Activated CD8-positive, alpha-beta memory T cell treated with anti-CD3 and anti-CD28 coated beads for 48 hours (primary cell): ENCODE measurements around the gene TLR9.
A peak's percentile ranks its signal among the peaks of the same experiment; 100 is the strongest.

Experiments
- DNase-seq, 3 experiments: peaks; one replicate each; pipeline ENCODE4 v3.0.0-alpha.2; 2020; ENCODE audit warnings: low read depth in 2 of 3, low spot score in 2 of 3

The TLR9 gene

DNA sequence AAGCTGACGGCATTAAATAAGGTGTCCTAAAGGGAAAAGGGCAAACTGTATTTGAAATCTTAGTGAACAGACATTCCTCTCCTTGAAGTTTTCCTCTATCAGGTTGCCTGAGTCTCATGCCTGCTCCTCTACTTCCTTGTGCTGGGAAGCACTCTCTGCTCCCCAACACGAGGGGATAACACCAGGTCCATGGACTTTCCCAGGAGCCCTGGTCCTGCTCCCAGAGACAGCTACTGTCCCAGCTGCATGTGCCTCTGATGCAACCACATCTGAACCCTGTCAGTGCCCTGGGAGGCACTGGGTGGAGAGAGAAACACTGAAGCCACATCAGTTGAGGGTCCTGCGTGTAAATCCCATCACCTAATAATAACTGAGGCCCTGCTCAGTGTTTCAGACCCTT lies 7.4 kb downstream of the TLR9 start:
- DNase-seq: no peak

DNA sequence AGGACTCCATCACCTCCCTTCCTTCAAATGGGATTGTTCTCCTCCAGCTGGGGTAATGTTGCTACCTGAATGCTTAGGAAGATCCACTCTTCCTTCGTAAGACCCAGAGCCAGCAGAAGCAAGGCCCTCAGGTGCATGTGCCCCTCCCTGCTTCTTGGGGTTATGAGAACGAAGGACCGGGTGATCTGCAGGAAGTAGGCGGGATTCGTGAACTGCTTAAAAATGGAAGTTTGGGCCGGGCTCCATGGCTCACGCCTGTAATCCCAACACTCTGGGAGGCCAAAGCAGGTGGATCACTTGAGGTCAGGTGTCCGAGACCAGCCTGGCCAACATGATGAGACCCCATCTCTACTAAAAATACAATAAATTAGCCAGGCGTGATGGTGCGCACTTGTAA lies 8.0 kb downstream of the TLR9 start:
- no peak for DNase-seq

DNA sequence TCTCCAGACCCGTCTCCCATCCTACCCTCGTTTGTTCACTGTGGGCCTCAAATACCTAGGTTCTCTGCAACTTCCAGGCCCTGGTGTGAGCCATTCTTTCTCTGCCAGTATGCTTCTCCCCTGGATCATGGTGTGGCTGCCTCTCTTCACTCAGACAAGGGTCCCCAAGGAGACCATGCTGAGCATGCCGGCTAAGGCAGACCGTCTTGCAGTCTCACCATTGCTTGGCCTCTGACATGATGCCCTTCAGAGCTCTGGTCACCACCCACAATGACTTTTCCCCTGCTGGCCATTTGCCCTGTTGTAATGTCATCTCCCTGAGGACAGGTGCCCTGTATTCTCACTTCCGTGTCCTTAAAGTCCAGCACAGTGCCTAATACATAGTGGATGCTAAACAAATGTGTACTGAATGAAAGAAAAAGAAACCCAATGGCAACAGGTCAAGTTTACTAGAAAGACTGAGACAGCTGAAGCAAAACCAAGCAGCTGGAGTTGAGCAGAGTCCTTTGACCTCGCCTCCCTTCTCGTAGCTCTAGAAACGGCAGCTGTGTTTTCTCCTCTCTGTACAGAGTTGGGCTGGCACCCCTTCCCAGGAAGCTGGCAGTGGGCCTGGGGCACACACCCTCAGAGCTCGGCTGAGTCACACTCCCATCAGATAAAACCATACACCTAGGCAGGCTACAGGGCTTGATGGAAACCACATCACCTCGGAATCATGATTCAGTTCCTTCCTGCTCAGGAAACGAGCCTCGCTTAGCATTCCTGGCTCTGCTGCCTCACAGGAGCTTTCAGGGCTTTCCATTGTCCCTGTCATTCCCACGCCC lies 8.6 kb downstream of the TLR9 start:
- DNase-seq: no peak

GRCh38 chr3:52215351-52215750 lies 10.1 kb downstream of the TLR9 start:
- no peak for DNase-seq

DNA sequence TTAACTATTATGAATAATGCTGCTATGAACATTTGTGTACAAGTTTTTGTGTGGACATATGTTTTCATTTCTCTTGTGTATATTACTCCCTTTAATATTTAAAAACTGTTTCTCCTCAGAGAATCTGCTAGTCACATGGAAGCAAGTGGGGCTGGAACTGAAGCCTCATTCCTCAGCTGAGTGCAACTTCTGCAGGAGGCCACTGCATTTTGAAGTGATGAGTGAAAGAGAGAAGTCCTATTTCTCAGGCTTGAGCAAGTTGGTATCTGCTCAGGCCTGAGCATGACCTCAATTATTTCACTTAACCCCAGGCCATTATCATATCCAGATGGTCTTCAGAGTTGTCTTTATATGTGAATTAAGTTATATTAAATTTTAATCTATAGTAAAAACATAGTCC lies 11.5 kb downstream of the TLR9 start:
- DNase-seq: no peak

DNA sequence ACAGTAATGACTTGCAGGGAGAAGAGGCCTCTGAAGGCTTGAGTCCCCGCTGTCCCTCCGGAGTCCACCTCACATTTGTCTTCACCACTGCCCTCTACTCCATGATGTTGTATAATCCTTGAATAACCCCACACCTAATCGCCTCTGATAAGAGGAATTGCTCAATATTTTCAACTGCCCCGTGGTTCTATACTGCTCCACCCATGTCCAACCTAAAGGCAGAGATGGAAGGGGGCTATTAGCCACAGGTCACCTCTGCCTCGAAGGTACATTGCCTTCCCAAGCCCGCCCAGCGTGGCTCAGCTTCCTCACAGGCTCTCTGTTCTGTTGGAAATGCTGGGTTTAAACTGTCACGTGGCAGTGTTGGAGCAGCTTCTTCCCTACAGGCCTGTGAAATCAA lies 12.4 kb downstream of the TLR9 start:
- no peak for DNase-seq

- no peak for DNase-seq
Observed at GRCh38 chr3:52211268-52211891, 14.1 kb downstream of the TLR9 start.

GRCh38 chr3:52210550-52211046 lies 14.8 kb downstream of the TLR9 start:
- no peak for DNase-seq

DNA sequence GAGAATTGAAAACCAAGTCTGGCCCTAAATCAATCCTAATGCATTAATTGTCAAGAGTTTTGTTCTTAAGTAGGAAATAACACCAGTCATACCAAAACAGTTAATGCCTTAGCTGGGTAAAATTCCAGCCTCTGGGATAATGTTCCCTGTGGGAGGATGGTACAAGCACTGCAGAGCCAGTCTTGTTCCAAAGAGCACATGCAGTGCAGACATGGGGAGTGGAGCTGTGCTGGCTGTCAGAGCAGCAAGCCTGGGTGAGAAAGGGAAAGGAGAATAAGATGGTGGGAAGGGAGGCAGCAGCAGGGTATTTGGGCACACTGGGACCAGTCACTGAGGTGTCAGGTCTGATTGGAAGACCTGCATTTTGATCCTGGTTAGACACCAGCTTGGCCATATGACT lies 15.4 kb downstream of the TLR9 start:
- DNase-seq: no peak

DNA sequence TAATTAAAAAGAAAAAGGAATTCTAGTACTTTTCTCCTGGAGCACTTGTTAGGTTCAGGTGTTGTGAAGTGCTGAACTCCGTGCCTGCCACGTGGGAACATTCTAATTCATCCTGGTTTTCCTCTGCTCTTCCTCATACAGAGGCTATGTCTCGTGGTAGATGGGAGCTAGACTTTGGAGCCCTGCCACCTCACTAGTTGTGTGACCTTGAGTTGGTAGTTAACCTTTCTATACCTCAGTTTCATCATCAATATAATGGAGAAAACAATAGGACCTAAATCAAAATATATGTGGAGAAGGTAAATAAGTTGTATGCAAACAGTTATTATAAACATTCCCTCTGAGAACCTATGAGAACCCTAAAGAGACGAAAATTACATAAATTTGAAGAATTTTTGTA lies 16.9 kb downstream of the TLR9 start:
- DNase-seq: no peak

- DNase-seq: no peak
Observed at GRCh38 chr3:52205727-52206372, 19.6 kb downstream of the TLR9 start.

DNA sequence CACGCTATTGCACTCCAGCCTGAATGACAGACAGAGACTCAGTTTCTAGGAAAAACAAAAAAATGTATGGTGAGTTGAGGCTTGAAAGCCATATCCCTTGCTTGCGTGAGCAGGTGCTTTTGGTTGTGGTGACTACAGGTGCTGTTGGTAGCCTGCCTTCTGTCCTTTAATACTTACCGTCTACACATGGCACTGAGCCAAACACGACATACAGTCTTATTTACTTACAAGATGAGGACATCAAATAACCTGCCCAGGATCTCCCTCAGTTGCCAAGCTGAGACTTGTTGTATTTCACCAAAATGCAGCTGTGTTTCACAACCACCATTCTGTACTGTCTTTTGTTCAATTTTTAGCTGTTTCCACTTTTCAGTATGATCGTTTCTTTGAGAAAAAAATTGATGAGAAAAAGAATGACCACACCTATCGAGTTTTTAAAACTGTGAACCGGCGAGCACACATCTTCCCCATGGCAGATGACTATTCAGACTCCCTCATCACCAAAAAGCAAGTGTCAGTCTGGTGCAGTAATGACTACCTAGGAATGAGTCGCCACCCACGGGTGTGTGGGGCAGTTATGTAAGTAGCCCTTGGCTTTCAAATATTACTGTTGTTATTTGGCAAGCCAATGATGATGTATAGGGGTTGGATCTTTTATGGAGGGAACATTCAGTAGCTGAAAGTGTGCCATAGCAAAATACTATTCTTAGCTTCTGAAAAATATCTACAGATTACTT lies 20.9 kb downstream of the TLR9 start:
- no peak for DNase-seq

GRCh38 chr3:52203701-52204100 lies 21.7 kb downstream of the TLR9 start:
- DNase-seq: no peak

DNA sequence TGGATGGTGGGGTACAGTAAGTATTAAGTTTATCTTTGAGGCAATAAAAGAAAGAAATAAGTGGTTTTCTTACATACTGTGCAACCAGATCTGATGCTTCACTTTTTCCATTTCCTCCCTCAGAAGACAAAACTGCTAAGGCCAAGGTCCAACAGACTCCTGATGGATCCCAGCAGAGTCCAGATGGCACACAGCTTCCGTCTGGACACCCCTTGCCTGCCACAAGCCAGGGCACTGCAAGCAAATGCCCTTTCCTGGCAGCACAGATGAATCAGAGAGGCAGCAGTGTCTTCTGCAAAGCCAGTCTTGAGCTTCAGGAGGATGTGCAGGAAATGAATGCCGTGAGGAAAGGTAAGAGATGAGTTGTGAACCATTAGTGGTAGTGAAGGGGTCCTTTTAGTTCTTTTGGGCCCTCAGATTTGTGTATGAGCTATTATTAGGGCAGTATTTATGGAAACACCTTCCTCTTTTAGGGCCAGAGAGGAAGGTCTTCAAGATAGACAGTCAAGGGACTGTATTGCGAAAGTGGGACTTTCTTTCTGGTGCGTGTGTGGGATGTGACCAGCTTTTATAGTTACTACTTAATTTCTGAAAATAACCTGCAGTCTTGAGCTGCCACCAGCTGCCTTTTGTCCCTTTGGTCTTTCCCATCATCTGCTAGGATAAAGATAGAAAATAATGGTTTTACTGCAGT lies 22.9 kb downstream of the TLR9 start:
- no peak for DNase-seq

- no peak for DNase-seq
Observed at GRCh38 chr3:52200981-52201679, 24.3 kb downstream of the TLR9 start.

DNA sequence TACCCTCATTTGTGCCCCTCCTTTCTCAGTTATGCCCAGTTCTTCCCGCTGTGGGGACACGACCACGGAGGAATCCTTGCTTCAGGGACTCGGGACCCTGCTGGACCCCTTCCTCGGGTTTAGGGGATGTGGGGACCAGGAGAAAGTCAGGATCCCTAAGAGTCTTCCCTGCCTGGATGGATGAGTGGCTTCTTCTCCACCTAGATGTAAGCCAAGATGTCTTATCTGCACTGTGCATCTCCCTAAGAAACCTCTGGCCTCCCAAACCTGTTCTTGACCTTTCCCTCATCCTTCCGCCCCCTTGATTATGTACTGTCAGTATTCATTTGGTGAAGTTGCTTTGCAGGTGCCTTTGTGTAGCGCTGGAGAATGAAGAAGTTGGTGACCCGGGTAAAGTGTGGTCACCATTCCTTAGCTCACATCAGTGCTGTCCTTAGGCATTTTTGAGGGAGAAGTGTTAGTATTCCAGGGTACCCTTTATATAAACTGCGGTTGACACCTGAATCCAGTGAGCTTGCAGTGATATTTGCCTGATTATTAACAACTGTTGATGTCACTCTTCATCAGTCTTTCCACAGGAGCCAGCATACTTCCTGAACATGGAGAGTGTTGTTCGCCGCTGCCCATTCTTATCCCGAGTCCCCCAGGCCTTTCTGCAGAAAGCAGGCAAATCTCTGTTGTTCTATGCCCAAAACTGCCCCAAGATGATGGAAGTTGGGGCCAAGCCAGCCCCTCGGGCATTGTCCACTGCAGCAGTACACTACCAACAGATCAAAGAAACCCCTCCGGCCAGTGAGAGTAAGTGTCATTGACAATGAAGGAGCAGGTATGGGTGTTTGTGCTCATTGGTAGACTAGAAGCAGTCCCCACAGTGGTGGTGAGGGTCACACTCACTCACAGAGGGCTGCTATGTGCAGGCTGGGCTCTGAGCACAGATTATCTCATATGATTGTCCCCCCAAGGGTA lies 26.5 kb downstream of the TLR9 start:
- DNase-seq: no peak

DNA sequence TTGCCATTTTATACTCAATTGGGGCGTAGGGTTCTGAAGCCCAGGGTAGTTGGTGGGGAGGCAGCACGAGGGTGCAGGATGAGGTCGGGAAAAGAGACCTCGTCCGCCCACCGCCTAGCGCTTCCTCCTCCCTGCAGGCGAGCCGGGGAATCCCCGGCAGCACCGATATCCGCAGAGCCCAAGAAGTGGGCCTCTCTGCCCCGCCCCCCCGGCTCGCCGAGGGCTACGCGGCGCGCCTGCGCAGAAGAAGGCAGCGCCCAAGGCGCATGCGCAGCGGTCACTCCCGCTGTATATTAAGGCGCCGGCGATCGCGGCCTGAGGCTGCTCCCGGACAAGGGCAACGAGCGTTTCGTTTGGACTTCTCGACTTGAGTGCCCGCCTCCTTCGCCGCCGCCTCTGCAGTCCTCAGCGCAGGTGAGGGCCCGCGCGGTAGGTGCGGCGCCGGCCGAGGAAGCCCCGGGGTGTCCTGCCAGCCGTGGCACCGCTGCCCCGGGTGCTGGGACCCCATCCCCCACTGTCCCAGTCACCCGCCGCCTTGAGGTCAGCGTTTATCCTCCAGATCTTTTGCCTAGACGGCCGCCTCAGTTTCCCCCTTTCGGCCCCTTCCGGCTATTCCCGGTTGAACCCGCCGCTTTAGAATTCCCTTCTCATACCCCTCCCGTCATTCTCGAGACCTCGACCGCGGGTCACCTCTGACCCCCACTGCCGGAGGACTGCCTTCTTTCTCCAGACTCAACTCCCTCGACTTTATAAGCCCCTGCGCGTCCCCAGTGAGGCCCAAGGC lies 27.4 kb downstream of the TLR9 start, which contains the start of gene ALAS1:
Gene ALAS1, plus strand, starts transcription at position 319 of the 784 bp plus-strand sequence. CDS start 1,082 bp downstream, outside the sequence.
- peak; percentile 88 to 95 (median 93) for DNase-seq

DNA sequence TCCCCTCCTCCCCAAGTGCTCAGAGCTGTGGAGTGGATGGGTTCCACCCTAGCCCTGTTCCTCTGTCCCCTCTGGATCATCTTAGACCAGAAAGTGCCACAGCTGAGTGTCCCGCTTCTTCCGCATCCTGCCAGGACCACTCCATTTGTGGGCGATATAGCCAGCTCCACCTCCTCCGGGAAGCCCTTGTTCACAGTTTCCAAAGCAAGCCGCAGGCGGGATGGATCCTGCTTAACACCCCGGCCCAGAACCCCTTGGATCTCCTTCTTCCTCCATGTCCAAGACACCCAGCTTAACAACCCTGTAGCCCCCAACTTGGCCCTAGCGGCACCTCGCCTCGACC lies 28.0 kb downstream of the TLR9 start:
- DNase-seq: no peak
